ENCODE data around the gene PDXP. TPM values are rescaled to one million over a fixed set of nuclear protein-coding genes. Genes with fewer than 3 reads are reported as not detected.
A peak's percentile ranks its signal among the peaks of the same experiment; 100 is the strongest.

The PDXP gene
- total and polyA plus RNA-seq, 2 of the 13 experiments (the other 11 are each of a cell fraction or from before 2014, with no cell fraction given) = 58.2 to 70.6 TPM

GRCh38 chr22:37658133-37659065 lies at the start of gene PDXP (continued):
- TF ChIP-seq TCF12 (IDR thresholded peaks at IDR 0.05) (no peak), TCF12 (CRISPR knock-in tag; IDR thresholded peaks at IDR 0.05) (no peak), ZNF501 (CRISPR knock-in tag; IDR thresholded peaks at IDR 0.05) (peak; percentile 75; the same call in 1 of the 2 replicates), MEIS1 (CRISPR knock-in tag; IDR thresholded peaks at IDR 0.05; ENCODE audit: borderline replicate concordance) (no peak), ZNF441 (CRISPR knock-in tag; IDR thresholded peaks at IDR 0.05; ENCODE audit: borderline replicate concordance) (peak; percentile 73; the same call in 1 of the 2 replicates), KLF12 (CRISPR knock-in tag; IDR thresholded peaks at IDR 0.05; ENCODE audit: borderline replicate concordance) (no peak), MXD3 (CRISPR knock-in tag; IDR thresholded peaks at IDR 0.05) (0 out of 2 replicates have a peak, but pooled peaks have one; percentile 62), ERF (CRISPR knock-in tag; IDR thresholded peaks at IDR 0.05) (peak; percentile 55; the same call in 1 of the 2 replicates), ZSCAN30 (CRISPR knock-in tag; IDR thresholded peaks at IDR 0.05) (no peak), ZNF143 (CRISPR knock-in tag; IDR thresholded peaks at IDR 0.05) (peak; percentile 76), KLF13 (CRISPR knock-in tag; IDR thresholded peaks at IDR 0.05) (no peak), HMGXB4 (CRISPR knock-in tag; IDR thresholded peaks at IDR 0.05; ENCODE audit: borderline replicate concordance in 1 of 2, low read depth in 1 of 2) (peak in 1 of 2 experiments; percentile 32; a peak in 2 of 4 replicates), PAF1 (CRISPR knock-in tag; IDR thresholded peaks at IDR 0.05) (no peak), MED1 (CRISPR knock-in tag; IDR thresholded peaks at IDR 0.05) (peak; percentile 45; the same call in 1 of the 2 replicates), DRAP1 (CRISPR knock-in tag; IDR thresholded peaks at IDR 0.05) (peak; percentile 97), NCOR1 (IDR thresholded peaks at IDR 0.05; ENCODE audit: borderline replicate concordance, low read length) (peak; percentile 14; the same call in 1 of the 2 replicates), ZNF205 (CRISPR knock-in tag; IDR thresholded peaks at IDR 0.05) (no peak), ZMYM2 (CRISPR knock-in tag; IDR thresholded peaks at IDR 0.05) (no peak), ZNF607 (CRISPR knock-in tag; IDR thresholded peaks at IDR 0.05; ENCODE audit: borderline replicate concordance) (0 out of 2 replicates have a peak, but pooled peaks have one; percentile 35), ELK4 (CRISPR knock-in tag; IDR thresholded peaks at IDR 0.05; ENCODE audit: borderline replicate concordance) (no peak), REL (CRISPR knock-in tag; conservative IDR thresholded peaks at IDR 0.05) (no peak), ZZZ3 (CRISPR knock-in tag; IDR thresholded peaks at IDR 0.05; ENCODE audit: borderline replicate concordance) (peak; percentile 31; the same call in 1 of the 2 replicates), POGZ (CRISPR knock-in tag; IDR thresholded peaks at IDR 0.05) (peak; percentile 35; the same call in 1 of the 2 replicates), SRY (CRISPR knock-in tag; IDR thresholded peaks at IDR 0.05) (peak; percentile 25; the same call in 1 of the 2 replicates), TP53 (CRISPR knock-in tag; conservative IDR thresholded peaks at IDR 0.05) (no peak), PHF8 (CRISPR knock-in tag; IDR thresholded peaks at IDR 0.05) (no peak; the same call in 1 of the 2 replicates)

Measured in HepG2 (cell line).